RWPE2 (cell line): ENCODE data around the gene PRPF31.

ENCODE experiments used
- ATAC-seq: fragments of 200-7000 bp; cut with Tn5 transposase; 3 replicates; pipeline ENCODE4 v1.9.1; 2021; ENCODE audit warnings: low read depth
- DNase-seq: peaks from one replicate; pipeline ENCODE4 v3.0.0-alpha.2; 2020; ENCODE audit warnings: low spot score
- H3K27ac ChIP-seq: fragments of 450-650 bp; 2 replicates; pipeline ENCODE4 v1.5.1; 2017; ENCODE audit warnings: mild to moderate bottlenecking; ENCODE audit not compliant: poor library complexity, severe bottlenecking
- H3K27me3 ChIP-seq: fragments of 250-450 bp; sonication (Bioruptor Pico); 2 replicates; pipeline ENCODE4 v1.5.1; 2021; ENCODE audit warnings: mild to moderate bottlenecking, moderate library complexity; ENCODE audit not compliant: insufficient read depth, poor library complexity, severe bottlenecking
- H3K36me3 ChIP-seq: fragments of 250-450 bp; sonication (Bioruptor Pico); 2 replicates; pipeline ENCODE4 v1.5.1; 2020; ENCODE audit warnings: low read depth, mild to moderate bottlenecking, moderate library complexity
- H3K4me1 ChIP-seq: fragments of 250-450 bp; sonication (Bioruptor Pico); 2 replicates; pipeline ENCODE4 v1.5.1; 2021; ENCODE audit warnings: mild to moderate bottlenecking, moderate library complexity; ENCODE audit not compliant: insufficient read depth, poor library complexity, severe bottlenecking
- H3K4me3 ChIP-seq: fragments of 250-450 bp; sonication (Bioruptor Pico); 2 replicates; pipeline ENCODE4 v1.5.1; 2021; ENCODE audit warnings: mild to moderate bottlenecking, moderate library complexity; ENCODE audit not compliant: severe bottlenecking
- H3K9me3 ChIP-seq: fragments of 250-450 bp; sonication (Bioruptor Pico); 2 replicates; pipeline ENCODE4 v1.5.1; 2021; ENCODE audit warnings: mild to moderate bottlenecking, moderate library complexity; ENCODE audit not compliant: severe bottlenecking
- CTCF ChIP-seq: fragments of 450-650 bp; IDR thresholded peaks from one replicate; pipeline ENCODE4 v1.5.1; 2017; ENCODE audit warnings: mild to moderate bottlenecking, moderate library complexity; ENCODE audit not compliant: poor library complexity, severe bottlenecking

The PRPF31 gene

GRCh38 chr19:54173951-54174834, 58.6 kb downstream of the PRPF31 start:
- peaks cover 25% of the 10 kb centered on the region for H3K36me3 ChIP-seq
- ATAC-seq: no peak
- H3K9me3 ChIP-seq: no peaks in the 10 kb centered on the region
- H3K4me3 ChIP-seq: no peak overlapping the region
- no peak for DNase-seq
- no peaks in the 10 kb centered on the region for H3K27me3 ChIP-seq
- no peak for TF ChIP-seq CTCF
- H3K27ac ChIP-seq: no peak overlapping the region
- no peaks in the 10 kb centered on the region for H3K4me1 ChIP-seq

GRCh38 chr19:54178581-54179261, 63.2 kb downstream of the PRPF31 start:
- Histone ChIP-seq H3K9me3 (no peaks in the 10 kb centered on the region), H3K27ac (no peak overlapping the region), H3K4me3 (no peak overlapping the region), H3K36me3 (peaks cover 21% of the 10 kb centered on the region), H3K27me3 (no peaks in the 10 kb centered on the region), H3K4me1 (no peaks in the 10 kb centered on the region)
- DNase-seq (no peak), ATAC-seq (peak; percentile 63; the same call in 1 of the 3 replicates)
- TF ChIP-seq CTCF: no peak

GRCh38 chr19:54179262-54179852, 63.8 kb downstream of the PRPF31 start:
- Histone ChIP-seq H3K4me1 (no peaks in the 10 kb centered on the region), H3K27me3 (no peaks in the 10 kb centered on the region), H3K9me3 (no peaks in the 10 kb centered on the region), H3K4me3 (no peak overlapping the region), H3K36me3 (peaks cover 21% of the 10 kb centered on the region), H3K27ac (no peak overlapping the region)
- TF ChIP-seq CTCF: no peak
- ATAC-seq (no peak), DNase-seq (no peak)

- Histone ChIP-seq H3K4me3 (no peak overlapping the region), H3K27ac (no peak overlapping the region), H3K27me3 (no peaks in the 10 kb centered on the region), H3K9me3 (no peaks in the 10 kb centered on the region), H3K36me3 (peaks cover 21% of the 10 kb centered on the region), H3K4me1 (no peaks in the 10 kb centered on the region)
- DNase-seq (no peak), ATAC-seq (peak; percentile 76)
- TF ChIP-seq CTCF: peak; percentile 41
Observed at GRCh38 chr19:54179921-54180461, 64.4 kb downstream of the PRPF31 start.
